Right lobe of liver (tissue), 6 donors: Measurements from ENCODE around the gene RNF212. TPM values are rescaled to one million over a fixed set of nuclear protein-coding genes. Genes with fewer than 3 reads are reported as not detected.

ENCODE experiments used
- ATAC-seq, 4 donors: fragments of 200-7000 bp; cut with Tn5 transposase; one replicate each; pipeline ENCODE4 v1.9.1; 2020; ENCODE audit warnings: mild to moderate bottlenecking in 4 of 4, moderate library complexity in 4 of 4
- DNase-seq, 3 donors: peaks; one replicate each; pipeline ENCODE4 v3.0.0-alpha.2; 2020
- H3K27ac ChIP-seq, 3 donors: fragments of 200-600 bp; one replicate each; pipeline ENCODE4 v1.8.0; 2022
- H3K27me3 ChIP-seq, 2 donors: fragments of 200-600 bp; one replicate each; pipeline ENCODE4 v1.8.0; 2022
- H3K36me3 ChIP-seq, 4 donors: fragments of 200-600 bp; sonication (generic) in 1 of 4; one replicate each; pipeline versions ENCODE4 v1.5.1 to v1.8.0; 2017 to 2022; ENCODE audit warnings: control low read depth in 1 of 4
- H3K4me1 ChIP-seq, 4 donors: fragments of 200-600 bp; sonication (generic) in 1 of 4; one replicate each; pipeline versions ENCODE4 v1.5.1 to v1.8.0; 2017 to 2022; ENCODE audit warnings: control low read depth in 1 of 4
- H3K4me3 ChIP-seq, 3 donors: fragments of 200-600 bp; one replicate each; pipeline ENCODE4 v1.8.0; 2022
- H3K9me3 ChIP-seq, 4 donors: fragments of 200-600 bp; sonication (generic) in 1 of 4; one replicate each; pipeline versions ENCODE4 v1.5.1 to v1.8.0; 2017 to 2022; ENCODE audit warnings: control low read depth in 1 of 4
- POLR2A ChIP-seq: fragments of 450-650 bp; IDR thresholded peaks from one replicate; pipeline ENCODE4 v1.6.1; 2017; ENCODE audit warnings: antibody characterized with exemption, mild to moderate bottlenecking
- WGBS: methylation state at CpG from one replicate; pipeline ENCODE4 v1.1.6; 2018; ENCODE audit warnings: low coverage, low lambda C conversion rate; ENCODE audit not compliant: insufficient coverage; ENCODE audit errors: missing lambda C conversion rate; 5-methylcytosine and 5-hydroxymethylcytosine counted together
- intact Hi-C, 2 donors: fragments of 100-400 bp; cut with DNase I; formaldehyde crosslinking; loops; one replicate each; pipeline versions ENCODE4 v1.11.2 to v1.14.1; 2022
- small RNA-seq, 2 experiments: library from RNA; depleted of rRNA; stranded (forward); fragments of <200 nt; gene quantifications; one replicate each; pipeline ENCODE3, GENCODE V24; 2016
- total RNA-seq, 6 experiments: library from RNA; depleted of rRNA in 2 of 6; stranded (reverse); fragments of >200 nt in 2 of 6; fragmentation: NEBNext Ultra II Directional in 3 of 6; extraction: Animal tissue kit (Norgen Biotek cat#: 25700) in 3 of 6; gene quantifications; one replicate each; pipeline versions ENCODE4 v1.1.0 to v1.2.4, GENCODE V29; 2016 to 2023
- TF ChIP-seq, protein P1 (sequence below), 4 donors: fragments of 200-600 bp in 3 of 4; fragments of 450-650 bp in 1 of 4; IDR thresholded peaks; one replicate each; pipeline versions ENCODE4 v1.5.1 to v1.8.0; 2016 to 2022; ENCODE audit warnings: antibody characterized with exemption in 4 of 4, mild to moderate bottlenecking in 2 of 4
- donor health status: DM: no; HTN: yes; CAD: no.
- donor health status: DM: no; HTN: no; CAD: no.
- donor health status: DM: no; HTN: no; CAD: no.
- donor health status: DM: no; HTN: yes; CAD: no.
- donor health status: DM: no; HTN: yes; CAD: no.

RNF212 gene
- total RNA-seq, 6 experiments from 2014 or later = 0.29 to 1.2 (median 0.50) TPM; not detected in 2

DNA sequence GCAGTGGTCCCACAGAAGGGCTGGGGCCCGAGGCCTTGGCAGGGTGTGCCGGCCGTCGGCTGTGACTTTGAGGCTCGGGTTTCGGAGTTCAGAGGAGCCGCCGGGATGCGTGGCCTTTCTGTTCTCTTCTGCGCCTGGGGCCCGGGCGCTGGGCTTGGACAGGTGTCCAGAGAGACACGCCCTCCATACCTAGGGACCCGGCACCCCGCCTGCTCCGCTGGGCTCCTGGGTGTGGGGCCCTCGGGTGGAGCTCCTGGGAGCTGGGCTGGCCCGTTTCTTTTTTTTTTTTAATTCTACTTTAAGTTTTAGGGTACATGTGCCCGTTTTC, 90.7 kb downstream of the RNF212 start:
- no peak for TF ChIP-seq POLR2A
- TF ChIP-seq, protein P1, sequence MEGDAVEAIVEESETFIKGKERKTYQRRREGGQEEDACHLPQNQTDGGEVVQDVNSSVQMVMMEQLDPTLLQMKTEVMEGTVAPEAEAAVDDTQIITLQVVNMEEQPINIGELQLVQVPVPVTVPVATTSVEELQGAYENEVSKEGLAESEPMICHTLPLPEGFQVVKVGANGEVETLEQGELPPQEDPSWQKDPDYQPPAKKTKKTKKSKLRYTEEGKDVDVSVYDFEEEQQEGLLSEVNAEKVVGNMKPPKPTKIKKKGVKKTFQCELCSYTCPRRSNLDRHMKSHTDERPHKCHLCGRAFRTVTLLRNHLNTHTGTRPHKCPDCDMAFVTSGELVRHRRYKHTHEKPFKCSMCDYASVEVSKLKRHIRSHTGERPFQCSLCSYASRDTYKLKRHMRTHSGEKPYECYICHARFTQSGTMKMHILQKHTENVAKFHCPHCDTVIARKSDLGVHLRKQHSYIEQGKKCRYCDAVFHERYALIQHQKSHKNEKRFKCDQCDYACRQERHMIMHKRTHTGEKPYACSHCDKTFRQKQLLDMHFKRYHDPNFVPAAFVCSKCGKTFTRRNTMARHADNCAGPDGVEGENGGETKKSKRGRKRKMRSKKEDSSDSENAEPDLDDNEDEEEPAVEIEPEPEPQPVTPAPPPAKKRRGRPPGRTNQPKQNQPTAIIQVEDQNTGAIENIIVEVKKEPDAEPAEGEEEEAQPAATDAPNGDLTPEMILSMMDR (IDR thresholded peaks at IDR 0.05) = no peak
- ATAC-seq (no peak), DNase-seq (no peak)
- WGBS = 100% methylated on average over 2 of the region's 19 CpGs
- H3K4me1 ChIP-seq = no peaks in the 10 kb centered on the region
- no peak overlapping the region for H3K4me3 ChIP-seq
- intact Hi-C loops = loop anchor here in 1 of 2 donors (10.0 kb wide), 1 partner anchor 202 kb away; no protein-coding TSS in a partner anchor
- H3K27ac ChIP-seq = no peak overlapping the region
- no peaks in the 10 kb centered on the region for H3K27me3 ChIP-seq
- H3K9me3 ChIP-seq = no peaks in the 10 kb centered on the region
- H3K36me3 ChIP-seq = peaks cover 0 to 10% (median 5%) of the 10 kb centered on the region in 4 donors

DNA sequence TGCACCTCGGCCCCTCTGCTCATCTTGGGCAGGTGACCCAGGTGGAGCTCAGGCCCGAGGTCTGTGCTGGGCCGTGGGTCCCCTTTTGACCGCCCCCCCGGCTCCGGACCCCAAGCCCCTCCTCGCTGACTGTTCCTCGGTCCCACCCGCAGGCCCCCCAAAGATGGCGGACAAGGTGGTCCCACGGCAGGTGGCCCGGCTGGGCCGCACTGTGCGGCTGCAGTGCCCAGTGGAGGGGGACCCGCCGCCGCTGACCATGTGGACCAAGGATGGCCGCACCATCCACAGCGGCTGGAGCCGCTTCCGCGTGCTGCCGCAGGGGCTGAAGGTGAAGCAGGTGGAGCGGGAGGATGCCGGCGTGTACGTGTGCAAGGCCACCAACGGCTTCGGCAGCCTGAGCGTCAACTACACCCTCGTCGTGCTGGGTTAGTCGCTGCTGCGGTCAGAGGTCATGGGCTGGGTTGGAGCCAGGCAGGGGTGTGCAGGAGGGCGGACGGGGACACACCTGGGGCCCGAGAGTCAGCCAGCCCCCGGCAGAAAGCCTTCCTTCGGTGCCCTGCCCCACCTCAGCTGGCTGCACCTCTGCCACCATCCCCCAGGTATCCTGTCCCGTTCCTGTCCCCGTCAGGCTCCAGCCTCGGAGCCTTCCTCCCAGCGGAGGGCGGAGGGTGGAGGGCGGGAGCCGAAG, 91.2 kb downstream of the RNF212 start:
- intact Hi-C loops = loop anchor here in 1 of 2 donors (10.0 kb wide), 1 partner anchor 203 kb away; no protein-coding TSS in a partner anchor
- ATAC-seq = no peak
- Histone ChIP-seq H3K4me3 (no peak overlapping the region), H3K4me1 (no peaks in the 10 kb centered on the region), H3K27ac (no peak overlapping the region), H3K27me3 (no peaks in the 10 kb centered on the region), H3K36me3 (peaks cover 0 to 10% (median 5%) of the 10 kb centered on the region in 4 donors), H3K9me3 (no peaks in the 10 kb centered on the region)
- DNase-seq = no peak
- TF ChIP-seq, protein P1 (IDR thresholded peaks at IDR 0.05) = no peak
- no peak for TF ChIP-seq POLR2A
- WGBS = no CpG with 5 or more reads among the region's 46 CpGs

Small RNAs within 50 kb of the gene (small RNA-seq; reads per million reads assigned to genes)
- gene RF00554 = 0 reads per million in 2 experiments

Other genes with a start within 250 kb of the RNF212 start
- gene GAK, start 181.2 kb downstream of the RNF212 start, total RNA-seq = 10 to 100 TPM; 53.2 to 85.0 (median 64.5) TPM
- 10 to 100 TPM; 22.0 to 31.8 (median 23.6) TPM for gene TMEM175, start 181.1 kb downstream of the RNF212 start, total RNA-seq
- gene DGKQ, start 140.0 kb downstream of the RNF212 start, total RNA-seq = 10 to 100 TPM in 1 of 6 experiments, 1 to 10 TPM in 5; 4.6 to 10.5 (median 5.7) TPM
- 10 to 100 TPM in 3 of 6 experiments, 1 to 10 TPM in 3; 4.7 to 15.1 (median 11.0) TPM for gene IDUA, start 126.5 kb downstream of the RNF212 start, total RNA-seq
- 10 to 100 TPM in 5 of 6 experiments, 1 to 10 TPM in 1; 9.6 to 30.9 (median 23.0) TPM for gene SLC26A1, start 120.2 kb downstream of the RNF212 start, total RNA-seq
- 10 to 100 TPM; 27.9 to 60.1 (median 45.7) TPM for gene FGFRL1, start 101.9 kb downstream of the RNF212 start, total RNA-seq
- gene SPON2, start 59.0 kb upstream of the RNF212 start, total RNA-seq = 100 to 1,000 TPM in 3 of 6 experiments, 10 to 100 TPM in 3; 41.9 to 138 (median 99.9) TPM
- 10 to 100 TPM; 74.8 to 85.5 (median 79.4) TPM for gene CTBP1, start 135.6 kb upstream of the RNF212 start, total RNA-seq
- gene MAEA, start 176.3 kb upstream of the RNF212 start, total RNA-seq = 10 to 100 TPM; 24.3 to 42.0 (median 27.9) TPM
- 10 to 100 TPM in 3 of 6 experiments, 1 to 10 TPM in 3; 9.1 to 14.5 (median 11.3) TPM for gene UVSSA, start 233.6 kb upstream of the RNF212 start, total RNA-seq